ENCODE results near the gene VWDE. TPM values are rescaled to one million over a fixed set of nuclear protein-coding genes. Genes with fewer than 3 reads are reported as not detected.

The VWDE gene
- total and polyA plus RNA-seq, 2 of the 13 experiments (the other 11 are each of a cell fraction or from before 2014, with no cell fraction given), result 0.12 to 0.27 TPM

DNA sequence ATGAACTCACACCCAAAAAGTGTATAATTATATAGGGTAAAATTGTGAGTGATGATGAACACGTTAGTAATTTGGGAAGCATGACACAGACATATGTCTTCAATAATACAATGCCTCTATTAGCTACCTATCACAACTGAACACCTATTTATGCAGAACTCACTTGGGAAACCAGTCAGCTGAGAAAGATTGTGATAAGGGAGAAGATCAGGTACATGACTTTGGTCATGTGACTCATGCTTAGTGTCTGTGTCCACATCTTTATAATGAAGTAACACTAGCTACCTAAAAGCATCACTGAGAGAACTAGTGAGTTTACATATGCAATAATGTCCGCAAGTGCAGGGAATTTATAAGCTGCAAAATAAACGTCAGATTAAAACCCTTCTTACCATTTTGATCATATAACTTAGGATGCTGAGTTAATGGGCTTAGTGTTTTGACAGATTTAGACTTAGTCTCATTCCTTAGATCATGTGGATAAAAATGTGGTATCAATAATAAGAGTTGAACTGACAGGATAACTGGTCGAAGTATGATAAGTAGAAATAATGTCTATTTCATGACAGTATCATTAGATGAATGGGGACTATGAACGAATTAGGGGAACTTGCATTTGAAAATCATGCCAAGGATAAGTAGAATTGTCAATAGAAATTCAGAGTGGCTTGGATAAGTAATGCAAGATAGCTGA is 11.6 kb downstream of the VWDE start:
- H3K9me3 ChIP-seq (ENCODE audit: low read length), result no peaks in the 10 kb centered on the region
- no TSS peak for BruUV-seq (replicated peaks)
- 19% methylated on average over 5 of the region's 5 CpGs for WGBS (ENCODE audit: low lambda C conversion rate)
- in situ Hi-C loops (cut with HindIII; ENCODE audit: extremely low pct_ligation_motif_present, low pct_unique_long_range_greater_than_20kb), result no loop called here
- DNase-seq (ENCODE audit: low spot score) (no peak), ATAC-seq (no peak), FAIRE-seq (no peak)
- intact Hi-C loops (cut with micrococcal nuclease; ENCODE audit: unreplicated experiment), result no loop called here
- no peak overlapping the region for H3K27ac ChIP-seq (ENCODE audit: extremely low read length, insufficient read depth, low read length)
- H3K79me2 ChIP-seq (ENCODE audit: insufficient read depth, low read length), result no peaks in the 10 kb centered on the region
- no peak overlapping the region for H3K9ac ChIP-seq (ENCODE audit: insufficient read depth, low read depth, low read length)
- H3K36me3 ChIP-seq (replicated peaks in 1 of 2; ENCODE audit: control insufficient read depth in 1 of 2, insufficient read depth in 2 of 2, low read length in 2 of 2), result no peaks in the 10 kb centered on the region
- H3K4me3 ChIP-seq (replicated peaks in 1 of 3; ENCODE audit: insufficient read depth in 1 of 3, low read depth in 2 of 3, low read length in 3 of 3), result no peak overlapping the region
- H3K4me1 ChIP-seq (ENCODE audit: insufficient read depth, low read length), result no peaks in the 10 kb centered on the region
- ChIA-PET POLR2A (no interaction called here), CTCF (ENCODE audit: low intra/inter-chr PET ratio, low total read pairs) (no interaction called here)
- no peak overlapping the region for H3K4me2 ChIP-seq (ENCODE audit: low read depth, low read length)
- no peaks in the 10 kb centered on the region for H4K20me1 ChIP-seq (ENCODE audit: insufficient read depth, low read length)
- TF ChIP-seq MAFK (conservative IDR thresholded peaks at IDR 0.05 in 1 of 2, IDR thresholded peaks at IDR 0.05 in 1 of 2; ENCODE audit: low read length in 2 of 2) (no peak), CBX2 (IDR thresholded peaks at IDR 0.05; ENCODE audit: low read depth, low read length) (no peak), CBX2 (CRISPR knock-in tag; IDR thresholded peaks at IDR 0.05; ENCODE audit: low read depth) (no peak), ZSCAN25 (CRISPR knock-in tag; IDR thresholded peaks at IDR 0.05) (no peak), ZNF720 (CRISPR knock-in tag; IDR thresholded peaks at IDR 0.05) (no peak), RAD51 (IDR thresholded peaks at IDR 0.05; ENCODE audit: borderline replicate concordance) (no peak), LRRFIP1 (CRISPR knock-in tag; conservative IDR thresholded peaks at IDR 0.05) (no peak)
- no peaks in the 10 kb centered on the region for H3K27me3 ChIP-seq (ENCODE audit: control insufficient read depth in 1 of 2, insufficient read depth in 2 of 2, low read length in 2 of 2)
- H2AFZ ChIP-seq (ENCODE audit: low read length), result no peak overlapping the region

Data from HepG2 (cell line).